Mucosa of descending colon (tissue), 3 donors: ENCODE data around the gene CCDC157. TPM values are rescaled to one million over a fixed set of nuclear protein-coding genes. Genes with fewer than 3 reads are reported as not detected.
A peak's percentile ranks its signal among the peaks of the same experiment; 100 is the strongest.

Experiments used
- ATAC-seq: fragments of 200-7000 bp; cut with Tn5 transposase; one replicate; pipeline ENCODE4 v1.9.1; 2020; ENCODE audit warnings: mild to moderate bottlenecking, moderate library complexity
- DNase-seq, 3 donors: peaks; one replicate each; pipeline ENCODE4 v3.0.0-alpha.2; 2020
- H3K36me3 ChIP-seq: fragments of 200-600 bp; one replicate; pipeline ENCODE4 v1.8.0; 2021; ENCODE audit warnings: low read depth, mild to moderate bottlenecking
- H3K4me1 ChIP-seq: fragments of 200-600 bp; one replicate; pipeline ENCODE4 v1.8.0; 2021; ENCODE audit warnings: low read depth, mild to moderate bottlenecking
- H3K4me3 ChIP-seq: fragments of 200-600 bp; one replicate; pipeline ENCODE4 v1.8.0; 2021; ENCODE audit warnings: mild to moderate bottlenecking
- H3K9me3 ChIP-seq: fragments of 200-600 bp; one replicate; pipeline ENCODE4 v1.8.0; 2021; ENCODE audit warnings: mild to moderate bottlenecking
- CTCF ChIP-seq: fragments of 200-600 bp; IDR thresholded peaks from one replicate; pipeline ENCODE4 v1.8.0; 2022; ENCODE audit warnings: antibody characterized with exemption, mild to moderate bottlenecking
- intact Hi-C, 2 donors: fragments of 100-400 bp; cut with DNase I in 1 of 2; cut with micrococcal nuclease in 1 of 2; formaldehyde crosslinking; loops; one replicate each; pipeline versions ENCODE4 v1.11.0 to v1.11.1; 2022; cut with DNase I, micrococcal nuclease
- total RNA-seq, 3 donors: library from RNA; stranded (reverse); fragmentation: NEBNext Ultra II Directional in 2 of 3; extraction: Animal tissue kit (Norgen Biotek cat#: 25700) in 2 of 3; gene quantifications; one replicate each; pipeline versions ENCODE4 v1.2.1 to v1.2.4, GENCODE V29; 2021 to 2023
- donor health status: DM: no; HTN: no; CAD: no; lungs with moderate emphysema.
- donor health status: DM: no; HTN: no; CAD: no.
- donor health status: DM: no; HTN: yes; CAD: no.

CCDC157 gene
- total RNA-seq, 3 donors from 2014 or later: 1.6 to 2.2 (median 1.8) TPM

GRCh38 chr22:30386960-30387827 lies 30.4 kb downstream of the CCDC157 start, which contains the start of gene RNF215:
Gene RNF215 (minus strand): TSS chr22:30387411. CDS start chr22:30387313, 98 bp downstream.
- Histone ChIP-seq H3K9me3 (no peaks in the 10 kb centered on the region), H3K36me3 (no peaks in the 10 kb centered on the region), H3K4me3 (peak within 1 kb of the TSS; percentile 32), H3K4me1 (peaks cover 11% of the 10 kb centered on the region)
- TF ChIP-seq CTCF: peak; percentile 94
- intact Hi-C loops: no loop called here
- DNase-seq: peak; percentile 84 to 91 (median 84)
- ATAC-seq: peak; percentile 97

GRCh38 chr22:30390974-30391691 lies 34.3 kb downstream of the CCDC157 start:
- ATAC-seq: peak; percentile 74
- Histone ChIP-seq H3K4me1 (peaks cover 11% of the 10 kb centered on the region), H3K4me3 (no peak overlapping the region), H3K9me3 (no peaks in the 10 kb centered on the region), H3K36me3 (no peaks in the 10 kb centered on the region)
- peak; percentile 79 for TF ChIP-seq CTCF
- peak; percentile 73 to 84 (median 83) for DNase-seq
- intact Hi-C loops: loop anchor here (2.0 to 5.0 kb wide), 2 partner anchors 94 to 96 kb away; no protein-coding TSS in a partner anchor

GRCh38 chr22:30392661-30393321 lies 36.0 kb downstream of the CCDC157 start:
- no peaks in the 10 kb centered on the region for H3K36me3 ChIP-seq
- intact Hi-C loops: loop anchor here in 1 of 2 donors (5.0 kb wide), 1 partner anchor 95 kb away; no protein-coding TSS in a partner anchor

GRCh38 chr22:30393322-30393680 lies 36.5 kb downstream of the CCDC157 start:
- Histone ChIP-seq H3K4me1 (peaks cover 13% of the 10 kb centered on the region), H3K36me3 (no peaks in the 10 kb centered on the region), H3K9me3 (no peaks in the 10 kb centered on the region), H3K4me3 (no peak overlapping the region)
- intact Hi-C loops: loop anchor here in 1 of 2 donors (5.0 kb wide), 1 partner anchor 94 kb away; no protein-coding TSS in a partner anchor
- DNase-seq: no peak
- TF ChIP-seq CTCF: no peak
- ATAC-seq: no peak

More at GRCh38 chr22:30392661-30393321, 36.0 kb downstream of the CCDC157 start:
- TF ChIP-seq CTCF: no peak
- H3K4me1 ChIP-seq: peaks cover 13% of the 10 kb centered on the region
- no peaks in the 10 kb centered on the region for H3K9me3 ChIP-seq
- no peak overlapping the region for H3K4me3 ChIP-seq
- ATAC-seq: no peak
- no peak for DNase-seq

GRCh38 chr22:30393885-30394284 lies 37.1 kb downstream of the CCDC157 start:
- intact Hi-C loops: loop anchor here in 1 of 2 donors (5.0 kb wide), 1 partner anchor 93 kb away; no protein-coding TSS in a partner anchor
- peaks cover 13% of the 10 kb centered on the region for H3K4me1 ChIP-seq
- TF ChIP-seq CTCF: no peak
- no peaks in the 10 kb centered on the region for H3K36me3 ChIP-seq
- no peaks in the 10 kb centered on the region for H3K9me3 ChIP-seq
- no peak for ATAC-seq
- H3K4me3 ChIP-seq: no peak overlapping the region
- DNase-seq: no peak
